Measurements from ENCODE around the gene IBTK.

DNA sequence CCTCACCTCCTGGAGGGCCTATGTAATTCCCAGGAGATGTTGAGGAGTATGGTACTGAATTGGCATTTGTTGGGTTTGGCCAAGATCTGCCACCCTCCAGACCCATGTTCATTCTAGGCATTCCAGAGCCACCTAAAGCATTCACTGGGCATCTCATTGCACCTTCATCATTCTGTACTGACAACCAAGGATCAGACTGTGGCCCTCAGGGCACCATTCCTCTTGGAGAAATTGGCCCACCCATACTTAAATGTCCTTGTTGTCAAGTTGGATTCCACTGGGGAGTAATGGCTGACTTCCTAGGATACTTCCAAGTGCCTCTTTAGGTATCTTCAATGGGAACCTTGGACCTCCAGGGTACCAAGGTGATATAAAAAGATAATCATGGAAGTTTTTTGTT lies 16.8 kb upstream of the IBTK start:
- no peak for TF ChIP-seq POLR2AphosphoS5 (IDR thresholded peaks at IDR 0.05; ENCODE audit: borderline replicate concordance, low read depth, low read length)
- no peak for TF ChIP-seq FOXP2 (optimal IDR thresholded peaks at IDR 0.05; ENCODE audit: control extremely low read depth, extremely low read length, insufficient read depth)
- no peak for TF ChIP-seq EZH2 (IDR thresholded peaks at IDR 0.05)

Data from SK-N-MC (cell line).